Vagina (tissue), 2 donors: ENCODE data around the gene FAM53B. TPM values are rescaled to one million over a fixed set of nuclear protein-coding genes. Genes with fewer than 3 reads are reported as not detected.

Experiments used
- DNase-seq, 2 donors: peaks; one replicate each; pipeline ENCODE4 v3.0.0-alpha.2; 2017; ENCODE audit errors: extremely low spot score in 2 of 2
- H3K27ac ChIP-seq: fragments of 200-600 bp; sonication (generic); one replicate; pipeline ENCODE4 v1.5.1; 2019
- H3K27me3 ChIP-seq: fragments of 200-600 bp; sonication (generic); one replicate; pipeline ENCODE4 v1.5.1; 2019
- H3K36me3 ChIP-seq, 2 donors: fragments of 200-600 bp; sonication (generic); one replicate each; pipeline ENCODE4 v1.5.1; 2017 to 2019
- H3K4me1 ChIP-seq: fragments of 200-600 bp; sonication (generic); one replicate; pipeline ENCODE4 v1.5.1; 2019
- H3K4me3 ChIP-seq, 2 donors: fragments of 200-600 bp; sonication (generic); 1 replicate in 1 of 2; 2 replicates in 1 of 2; pipeline ENCODE4 v1.5.1; 2016 to 2019
- H3K9me3 ChIP-seq: fragments of 200-600 bp; sonication (generic); one replicate; pipeline ENCODE4 v1.5.1; 2019
- CTCF ChIP-seq, 3 experiments: fragments of 450-650 bp in 2 of 3; fragments of 200-600 bp in 1 of 3; sonication (generic) in 1 of 3; IDR thresholded peaks; one replicate each; pipeline ENCODE4 v1.5.1; 2017 to 2019; ENCODE audit warnings: antibody characterized with exemption in 3 of 3, mild to moderate bottlenecking in 2 of 3, moderate library complexity in 2 of 3
- POLR2A ChIP-seq, 2 donors: fragments of 450-650 bp; IDR thresholded peaks; one replicate each; pipeline ENCODE4 v1.6.1; 2017; ENCODE audit warnings: antibody characterized with exemption in 2 of 2, mild to moderate bottlenecking in 2 of 2, moderate library complexity in 2 of 2
- POLR2AphosphoS5 ChIP-seq, 2 donors: sonication (generic); formaldehyde crosslinking; IDR thresholded peaks; one replicate each; pipeline ENCODE4 v1.9.0; 2017; ENCODE audit warnings: antibody characterized with exemption in 2 of 2, mild to moderate bottlenecking in 2 of 2, low read depth in 1 of 2; ENCODE audit not compliant: insufficient read depth in 1 of 2
- intact Hi-C: fragments of 100-400 bp; cut with DNase I; formaldehyde crosslinking; loops from one replicate; pipeline ENCODE4 v1.15.1; 2023
- total RNA-seq: library from RNA; depleted of rRNA; stranded (reverse); fragments of >200 nt; gene quantifications from one replicate; pipeline ENCODE4 v1.2.3, GENCODE V29; 2016

The FAM53B gene
- total RNA-seq, 1 donor from 2014 or later: 35.1 TPM

DNA sequence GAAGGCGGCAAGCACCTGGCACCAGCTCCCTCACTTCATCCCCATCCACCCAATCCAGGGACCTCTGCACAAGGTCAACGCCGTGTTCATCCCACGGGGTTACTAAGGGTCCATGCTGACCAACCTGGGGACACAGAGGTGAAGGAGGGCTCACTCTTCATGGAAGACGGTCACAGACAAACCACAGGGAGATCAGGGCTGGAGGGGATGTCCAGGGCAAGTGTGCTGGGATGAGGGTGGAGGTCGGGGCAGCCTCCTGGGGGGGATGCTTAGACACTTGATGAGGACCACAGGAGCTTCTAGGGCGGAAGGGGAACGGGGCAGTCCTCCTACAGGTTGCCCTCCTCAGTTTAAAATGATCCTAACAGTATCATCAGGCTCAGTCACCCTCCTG is 46.7 kb downstream of the FAM53B start:
- Histone ChIP-seq H3K27me3 (no peaks in the 10 kb centered on the region), H3K4me3 (no peak overlapping the region), H3K4me1 (peaks cover 58% of the 10 kb centered on the region), H3K36me3 (peaks cover 0 to 3% of the 10 kb centered on the region in 2 donors), H3K9me3 (no peaks in the 10 kb centered on the region), H3K27ac (peak overlapping the region; percentile 42)
- TF ChIP-seq POLR2AphosphoS5 (IDR thresholded peaks at IDR 0.05; ENCODE audit: insufficient read depth in 1 of 2, low read depth in 1 of 2): no peak
- TF ChIP-seq CTCF (IDR thresholded peaks at IDR 0.05): no peak
- TF ChIP-seq POLR2A (IDR thresholded peaks at IDR 0.05): no peak
- no peak for DNase-seq
- intact Hi-C loops: no loop called here

DNA sequence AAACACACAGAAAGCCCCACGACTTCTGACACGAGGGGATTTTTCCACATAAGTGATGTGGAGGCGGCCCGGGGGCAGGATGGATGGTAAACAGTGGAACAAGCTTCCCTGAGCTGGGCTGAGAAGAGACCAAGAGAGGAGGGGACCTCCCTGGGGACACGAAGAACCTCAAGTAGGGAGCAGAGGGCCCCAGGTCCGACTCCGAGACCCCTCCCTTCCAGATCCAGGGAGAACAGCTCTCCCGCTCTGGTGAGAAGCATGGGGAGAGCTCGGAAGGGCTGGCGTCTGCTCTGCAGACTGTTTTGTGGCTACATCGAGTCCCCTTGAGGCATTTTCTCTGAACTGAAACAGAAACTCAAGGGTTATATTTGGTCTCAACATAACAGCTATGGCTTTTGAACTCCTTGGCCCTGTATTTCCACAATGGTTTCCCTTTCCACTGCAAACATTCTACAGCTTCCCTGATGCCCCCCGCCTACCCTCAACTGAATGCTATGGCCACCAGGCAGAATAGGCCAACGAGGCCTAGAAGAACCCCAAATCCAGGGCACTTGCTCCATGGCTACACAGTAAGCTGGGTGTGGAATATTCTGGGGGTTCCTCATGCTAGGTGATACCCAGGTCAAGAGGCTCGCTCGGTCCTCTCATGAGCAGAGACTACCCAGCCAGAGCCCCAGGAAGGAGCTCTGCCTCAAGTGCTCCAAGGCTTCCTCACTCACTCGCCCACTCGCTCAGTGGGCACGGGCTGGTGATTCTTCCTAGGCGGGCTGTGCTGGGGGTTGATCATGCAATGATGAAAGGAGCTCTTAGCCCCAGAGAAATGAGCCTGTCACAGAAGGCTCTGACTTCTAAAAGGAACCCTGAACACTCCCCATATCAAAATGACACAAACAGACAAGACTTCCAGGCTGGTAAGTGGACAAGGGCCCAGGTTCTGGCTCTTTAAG is 47.5 kb downstream of the FAM53B start:
- H3K4me1 ChIP-seq: peaks cover 50% of the 10 kb centered on the region

DNA sequence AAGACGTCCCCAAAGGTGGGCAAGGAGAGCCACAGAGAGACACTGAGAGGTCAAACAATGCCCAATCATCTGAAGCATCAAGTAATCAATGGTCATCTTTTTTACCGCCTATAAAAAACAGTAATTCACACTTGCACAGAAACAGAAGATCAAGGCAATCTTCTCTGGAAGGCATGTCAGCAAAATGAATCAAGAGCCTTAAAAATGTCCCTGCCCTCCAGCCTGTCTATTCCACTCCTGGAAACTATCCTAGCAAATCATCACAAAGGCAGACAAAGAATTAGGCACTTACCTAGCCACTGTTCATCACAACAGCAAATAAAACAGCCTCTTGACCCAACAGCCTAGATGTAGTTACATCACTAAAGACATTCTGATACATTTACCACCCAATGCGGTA is 48.9 kb downstream of the FAM53B start:
- no peaks in the 10 kb centered on the region for H3K9me3 ChIP-seq
- DNase-seq: no peak
- peaks cover 41% of the 10 kb centered on the region for H3K4me1 ChIP-seq
- intact Hi-C loops: no loop called here
- no peak overlapping the region for H3K27ac ChIP-seq
- no peaks in the 10 kb centered on the region for H3K27me3 ChIP-seq
- H3K36me3 ChIP-seq: peaks cover 0 to 3% of the 10 kb centered on the region in 2 donors
- TF ChIP-seq POLR2A (IDR thresholded peaks at IDR 0.05): no peak
- no peak for TF ChIP-seq CTCF (IDR thresholded peaks at IDR 0.05)
- no peak for TF ChIP-seq POLR2AphosphoS5 (IDR thresholded peaks at IDR 0.05; ENCODE audit: insufficient read depth in 1 of 2, low read depth in 1 of 2)
- no peak overlapping the region for H3K4me3 ChIP-seq

More for the DNA sequence above, 47.5 kb downstream of the FAM53B start:
- Histone ChIP-seq H3K27ac (peak overlapping the region; percentile 42), H3K4me3 (no peak overlapping the region), H3K9me3 (no peaks in the 10 kb centered on the region), H3K36me3 (peaks cover 0 to 3% of the 10 kb centered on the region in 2 donors), H3K27me3 (no peaks in the 10 kb centered on the region)
- intact Hi-C loops: no loop called here
- TF ChIP-seq POLR2A (IDR thresholded peaks at IDR 0.05) (no peak), POLR2AphosphoS5 (IDR thresholded peaks at IDR 0.05; ENCODE audit: insufficient read depth in 1 of 2, low read depth in 1 of 2) (no peak), CTCF (IDR thresholded peaks at IDR 0.05) (no peak)
- no peak for DNase-seq

DNA sequence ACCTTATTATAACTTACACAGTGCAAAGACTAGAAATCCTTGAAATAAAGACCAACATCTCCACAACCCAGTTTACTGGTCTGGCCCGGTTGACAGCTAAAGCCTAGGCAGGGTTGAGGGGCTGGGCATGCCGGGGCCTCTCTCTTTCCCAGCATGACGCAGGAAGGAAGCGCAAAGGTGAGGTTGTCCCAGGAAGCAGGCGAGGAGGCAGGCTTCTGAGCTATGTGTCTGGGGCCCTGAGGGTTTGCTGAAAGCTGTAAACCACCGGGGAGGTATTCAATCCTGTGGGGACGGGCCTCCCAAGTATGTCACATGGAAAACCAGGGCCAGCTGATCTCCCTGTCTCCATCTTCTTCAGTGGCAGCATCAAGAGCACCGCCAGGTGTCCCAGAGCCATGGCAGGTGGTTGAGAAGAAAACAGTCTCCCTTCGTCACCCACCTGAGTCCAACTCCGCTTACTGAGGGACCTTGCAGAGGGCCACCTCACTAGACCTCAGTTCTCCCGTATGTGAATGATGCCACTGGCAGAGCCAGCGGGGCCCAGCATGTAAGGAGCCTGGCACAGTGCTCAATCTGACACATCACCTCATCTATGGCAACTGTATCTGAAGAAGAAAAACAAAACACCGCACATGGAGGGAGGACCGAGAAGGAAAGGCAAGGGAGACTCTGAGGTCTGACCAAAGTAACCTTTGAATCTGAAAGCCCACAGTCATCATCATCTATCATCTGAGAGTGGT is 49.5 kb downstream of the FAM53B start:
- no peak overlapping the region for H3K27ac ChIP-seq
- intact Hi-C loops: no loop called here
- peaks cover 38% of the 10 kb centered on the region for H3K4me1 ChIP-seq
- no peak overlapping the region for H3K4me3 ChIP-seq
- no peaks in the 10 kb centered on the region for H3K9me3 ChIP-seq
- peaks cover 0 to 3% of the 10 kb centered on the region in 2 donors for H3K36me3 ChIP-seq
- no peak for DNase-seq
- H3K27me3 ChIP-seq: no peaks in the 10 kb centered on the region
- TF ChIP-seq POLR2A (IDR thresholded peaks at IDR 0.05): no peak
- TF ChIP-seq POLR2AphosphoS5 (IDR thresholded peaks at IDR 0.05; ENCODE audit: insufficient read depth in 1 of 2, low read depth in 1 of 2): no peak
- TF ChIP-seq CTCF (IDR thresholded peaks at IDR 0.05): no peak
